Measurements from ENCODE around the gene SKIC2.

DNA sequence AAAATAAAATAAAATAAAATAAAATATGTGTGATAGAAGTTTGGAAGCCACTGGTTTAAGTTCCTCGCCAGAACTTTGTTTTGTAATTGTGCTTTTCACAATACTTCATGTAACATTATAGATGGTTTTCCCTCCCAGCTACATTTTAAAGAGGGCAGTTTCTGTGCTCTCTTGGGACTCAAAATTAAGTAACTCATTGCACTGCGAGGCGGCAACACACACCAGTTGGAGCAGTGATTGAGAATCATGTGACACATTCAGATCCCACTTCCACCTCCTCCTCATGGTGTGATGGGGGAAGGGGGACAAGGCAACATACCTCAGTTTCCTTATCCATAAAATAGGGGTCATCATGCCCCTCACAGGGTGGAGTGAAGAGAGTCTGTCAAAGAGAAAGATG lies 24.0 kb upstream of the SKIC2 start:
- TF ChIP-seq, protein P1, sequence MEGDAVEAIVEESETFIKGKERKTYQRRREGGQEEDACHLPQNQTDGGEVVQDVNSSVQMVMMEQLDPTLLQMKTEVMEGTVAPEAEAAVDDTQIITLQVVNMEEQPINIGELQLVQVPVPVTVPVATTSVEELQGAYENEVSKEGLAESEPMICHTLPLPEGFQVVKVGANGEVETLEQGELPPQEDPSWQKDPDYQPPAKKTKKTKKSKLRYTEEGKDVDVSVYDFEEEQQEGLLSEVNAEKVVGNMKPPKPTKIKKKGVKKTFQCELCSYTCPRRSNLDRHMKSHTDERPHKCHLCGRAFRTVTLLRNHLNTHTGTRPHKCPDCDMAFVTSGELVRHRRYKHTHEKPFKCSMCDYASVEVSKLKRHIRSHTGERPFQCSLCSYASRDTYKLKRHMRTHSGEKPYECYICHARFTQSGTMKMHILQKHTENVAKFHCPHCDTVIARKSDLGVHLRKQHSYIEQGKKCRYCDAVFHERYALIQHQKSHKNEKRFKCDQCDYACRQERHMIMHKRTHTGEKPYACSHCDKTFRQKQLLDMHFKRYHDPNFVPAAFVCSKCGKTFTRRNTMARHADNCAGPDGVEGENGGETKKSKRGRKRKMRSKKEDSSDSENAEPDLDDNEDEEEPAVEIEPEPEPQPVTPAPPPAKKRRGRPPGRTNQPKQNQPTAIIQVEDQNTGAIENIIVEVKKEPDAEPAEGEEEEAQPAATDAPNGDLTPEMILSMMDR (IDR thresholded peaks at IDR 0.05) = no peak
- TF ChIP-seq POLR2A (IDR thresholded peaks at IDR 0.05) (no peak), POLR2AphosphoS5 (IDR thresholded peaks at IDR 0.05) (no peak)
